IPS-NIHi7 (cell line): ENCODE data around the gene BCOR.

Source experiments
- DNase-seq: peaks from one replicate; pipeline ENCODE4 v3.0.0; 2012; ENCODE audit warnings: mixed read lengths; ENCODE audit errors: extremely low spot score

Gene BCOR

DNA sequence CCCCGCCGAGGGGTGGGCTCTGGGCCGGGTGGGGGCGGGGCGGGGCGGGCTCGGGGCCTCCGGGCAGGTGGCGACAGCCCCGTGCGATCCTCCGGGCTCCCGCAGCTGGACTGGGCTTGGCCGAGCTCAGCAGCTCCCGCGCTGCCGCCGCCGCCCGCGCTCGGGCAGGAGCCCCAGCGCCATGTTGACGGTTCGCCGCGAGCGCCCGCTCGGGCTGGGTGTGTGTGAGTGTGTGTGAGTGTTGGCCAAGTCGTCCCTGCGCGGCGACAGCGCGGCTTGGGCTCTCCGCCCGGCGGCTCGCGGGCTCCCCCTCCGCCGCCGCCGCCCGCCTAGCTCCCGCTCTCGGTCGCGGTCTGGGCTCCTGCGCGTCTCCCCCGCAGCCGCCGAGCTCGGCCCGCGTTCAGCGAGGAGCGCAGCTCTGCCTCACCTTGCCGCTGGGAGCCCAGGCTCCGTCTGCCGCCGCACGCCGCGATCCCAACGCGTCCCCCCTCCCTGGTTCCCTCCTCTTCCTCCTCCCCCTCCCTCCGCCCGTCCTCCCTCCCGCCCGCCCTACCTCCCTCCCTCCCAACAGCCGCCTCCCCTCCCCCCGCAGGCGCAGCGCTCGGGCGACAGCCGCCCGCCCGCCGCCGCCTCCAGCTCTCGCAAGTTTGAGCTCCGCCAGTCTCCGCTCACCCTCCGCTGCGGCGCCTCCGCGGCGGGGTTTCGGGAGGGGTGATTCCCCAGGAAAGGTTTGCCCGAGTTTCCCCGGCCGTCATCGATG is at the start of gene BCOR:
BCOR (minus strand) TSS at position 455 of the 760 bp plus-strand sequence. CDS start 20,029 bp downstream, outside the sequence.
- DNase-seq: no peak

DNA sequence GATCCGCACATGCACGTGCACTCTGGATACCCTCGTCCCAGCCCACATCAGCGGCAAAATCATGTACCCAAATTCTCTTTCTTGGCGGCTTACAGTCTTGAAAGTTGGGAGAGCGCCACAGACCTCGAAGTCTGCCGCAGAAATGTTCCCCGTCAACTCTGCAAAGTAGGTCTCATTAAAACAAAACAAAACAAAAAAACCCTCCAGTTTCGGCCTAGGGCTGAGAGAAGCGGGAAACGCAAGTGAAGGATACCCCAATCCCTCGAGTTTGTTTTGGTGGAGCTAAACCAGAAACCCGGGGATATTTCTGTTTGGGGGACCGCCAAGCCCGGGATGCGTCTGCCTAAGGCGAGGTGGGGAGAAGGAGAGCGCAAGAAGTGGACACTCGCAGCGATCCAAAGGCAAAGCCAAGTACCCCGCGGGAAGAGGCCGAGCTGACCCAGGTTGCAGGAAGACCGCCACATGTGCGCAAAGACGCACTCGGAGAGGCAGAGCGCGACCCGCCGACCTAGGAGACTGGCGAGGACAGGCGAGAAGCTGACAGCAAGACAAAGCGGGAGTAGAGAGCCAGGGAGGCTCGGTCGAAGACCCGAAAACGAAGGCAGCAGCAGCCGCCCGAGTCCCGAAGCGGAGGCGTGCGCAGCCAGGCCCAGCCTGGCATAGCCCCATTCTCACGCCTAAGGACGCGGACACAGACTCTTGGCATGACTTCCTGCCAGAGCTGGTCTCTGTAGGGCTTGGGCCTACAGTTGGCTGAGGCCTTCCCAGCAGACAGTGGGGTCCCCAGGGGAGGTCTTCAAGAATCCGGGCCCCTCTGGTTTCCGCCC is 49.6 kb upstream of the BCOR start:
- no peak for DNase-seq

DNA sequence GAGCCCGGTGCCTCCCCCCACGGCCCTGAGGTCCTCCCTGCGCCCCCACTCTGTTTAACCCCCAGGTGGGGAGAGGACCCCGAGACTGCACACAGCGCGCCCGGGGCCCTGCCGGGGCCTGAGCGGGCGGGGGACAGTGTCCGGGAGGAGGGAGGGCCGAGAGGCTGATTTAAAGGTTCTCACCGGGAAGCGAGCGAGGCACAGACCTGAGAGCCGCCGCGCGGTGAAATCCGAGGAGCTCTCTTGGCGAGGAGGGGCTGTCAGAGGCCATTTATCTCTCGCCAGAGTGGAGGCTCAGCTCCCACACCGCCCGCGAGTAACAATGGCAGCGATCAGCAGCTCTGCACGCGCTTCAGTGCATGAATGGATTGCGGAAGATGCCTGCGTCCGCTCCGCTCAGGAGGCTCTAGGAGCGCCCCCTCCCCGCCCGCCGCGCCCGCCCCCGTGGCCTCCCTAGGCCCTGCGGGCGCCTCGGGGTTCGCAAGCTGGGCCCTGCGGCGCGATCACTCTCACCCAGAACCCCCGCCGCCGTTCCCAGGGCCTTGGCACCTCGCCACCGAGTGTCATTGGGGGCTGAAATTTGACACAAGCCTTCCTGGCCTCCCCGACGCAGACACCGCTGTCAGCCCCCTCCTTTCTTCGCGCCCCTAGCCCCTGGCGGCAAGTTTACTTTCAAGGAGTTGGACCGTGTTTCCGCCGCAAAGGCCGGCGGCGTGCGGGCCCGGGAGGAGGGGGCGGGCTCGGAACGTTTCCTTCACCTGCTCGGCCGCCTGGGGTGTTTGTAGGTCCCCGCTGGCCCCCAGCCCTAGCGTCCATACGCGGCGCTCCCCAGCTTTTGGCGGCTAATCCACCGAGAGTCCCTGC is 48.7 kb upstream of the BCOR start:
- no peak for DNase-seq

DNA sequence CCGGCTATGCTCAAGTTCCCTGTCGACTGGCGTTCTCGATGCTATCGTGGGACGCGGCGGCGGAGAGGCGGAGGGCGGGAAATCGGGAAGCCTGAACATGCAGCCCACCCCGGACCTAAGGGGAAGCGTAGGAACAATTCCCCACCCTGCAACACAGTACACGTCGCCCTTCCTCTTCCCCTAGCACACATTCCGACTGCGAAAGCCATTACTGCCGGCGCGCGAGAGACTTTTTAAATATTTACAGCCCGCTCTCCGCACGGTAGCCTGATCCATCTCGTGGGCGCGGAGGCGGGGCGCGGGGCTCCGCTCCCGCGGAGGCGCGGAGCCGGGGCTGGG is 48.1 kb upstream of the BCOR start:
- DNase-seq: no peak

DNA sequence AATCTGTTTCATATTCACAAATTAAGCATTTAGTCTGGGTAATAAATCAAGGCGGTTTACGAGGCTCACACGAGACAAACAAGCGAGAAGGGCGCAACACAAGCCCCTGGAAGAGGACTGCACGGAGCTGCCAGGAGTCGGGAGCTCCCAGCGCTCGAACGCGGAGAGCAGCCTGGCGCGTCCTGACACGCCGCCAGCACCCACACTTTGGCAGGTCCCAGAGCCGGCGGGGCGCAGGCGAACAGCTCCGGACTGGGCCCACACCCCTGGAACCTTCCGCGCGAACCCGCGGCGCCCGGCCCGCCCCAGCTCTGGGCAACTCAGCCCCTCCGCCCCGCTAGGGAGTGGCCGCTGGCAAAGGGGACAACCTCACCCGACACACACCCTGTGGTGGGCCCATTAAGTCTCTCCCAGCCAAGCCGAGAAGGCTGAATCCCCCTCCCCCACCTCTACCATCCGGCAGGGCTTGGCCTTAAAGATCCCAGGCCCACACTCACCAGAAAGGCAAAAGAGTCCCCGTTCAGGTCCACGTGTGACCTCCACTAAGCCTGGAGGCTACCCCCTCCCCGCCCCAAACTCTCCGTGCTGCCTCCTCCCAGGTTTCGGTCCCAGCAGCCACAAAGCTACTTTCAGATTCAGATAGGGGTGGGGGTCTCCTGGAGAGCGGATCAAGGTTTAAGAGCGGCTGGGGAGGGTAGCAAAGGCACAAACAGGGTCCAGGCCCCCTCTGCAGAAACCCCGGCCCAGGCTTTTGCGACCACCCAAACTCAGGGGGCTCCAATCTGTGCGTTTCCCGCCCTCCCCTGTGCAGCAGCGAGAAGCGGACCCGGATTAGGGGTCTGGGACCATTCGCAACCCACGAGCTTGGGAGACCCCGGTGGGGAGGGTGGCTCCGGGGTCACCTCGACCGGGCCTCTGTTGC is 47.5 kb upstream of the BCOR start:
- no peak for DNase-seq

DNA sequence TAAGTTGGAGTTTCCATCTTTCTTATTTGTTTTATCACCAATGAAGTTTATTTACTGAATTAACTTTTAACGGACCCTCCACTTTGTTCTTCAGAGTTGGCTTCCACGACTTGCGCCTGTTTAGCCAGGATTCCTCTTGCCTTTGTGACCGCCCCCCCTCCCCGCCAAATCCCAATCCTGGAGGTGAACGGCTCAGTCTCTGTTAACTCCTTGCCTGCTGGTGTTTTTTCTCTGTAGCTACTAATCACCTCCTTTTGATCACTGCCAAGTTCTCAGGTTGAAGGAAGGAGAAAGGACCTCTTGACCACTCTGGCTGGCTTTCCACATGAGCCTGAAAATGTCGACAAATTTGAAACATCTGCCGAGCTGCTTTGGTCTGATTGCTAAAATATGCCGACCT is 46.8 kb upstream of the BCOR start:
- no peak for DNase-seq

DNA sequence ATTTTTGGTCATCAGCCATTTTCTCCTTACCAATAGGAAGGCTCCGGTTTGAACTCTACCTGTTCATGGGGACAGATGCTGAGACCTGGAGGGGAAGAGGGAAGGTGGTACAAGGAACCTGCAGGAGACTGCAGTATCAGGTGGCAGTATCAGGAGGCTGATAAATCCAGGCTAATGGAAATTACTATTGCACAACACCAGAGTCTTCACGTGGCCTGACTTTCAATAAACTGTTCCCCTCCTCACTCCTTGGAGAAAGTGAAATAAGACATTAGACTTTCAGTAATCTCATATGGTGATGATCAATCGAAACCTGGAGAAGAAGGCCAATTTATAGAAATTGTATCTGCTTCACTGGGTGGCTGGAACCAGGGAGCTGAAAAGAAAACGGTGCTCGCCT is 46.2 kb upstream of the BCOR start:
- no peak for DNase-seq

DNA sequence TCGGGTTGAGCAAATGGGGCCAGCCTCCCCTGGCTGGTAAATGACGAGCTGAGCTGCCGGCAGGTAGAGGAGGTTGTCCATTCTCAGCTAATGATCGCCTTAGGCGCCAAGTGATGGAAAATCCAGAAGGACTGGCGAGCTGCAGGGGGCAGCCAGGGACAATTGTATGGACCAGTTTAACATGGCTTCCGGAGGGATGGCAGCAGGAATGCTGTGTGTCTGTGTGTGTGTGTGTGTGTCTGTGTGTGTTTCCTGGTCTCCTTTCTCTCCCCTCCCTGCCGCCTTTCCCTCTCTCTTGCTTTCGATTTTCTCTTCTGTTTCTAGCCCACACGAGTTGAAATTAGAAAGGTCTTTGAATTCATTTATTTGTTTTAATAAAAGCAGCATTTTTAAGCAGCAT is 45.2 kb upstream of the BCOR start:
- no peak for DNase-seq

DNA sequence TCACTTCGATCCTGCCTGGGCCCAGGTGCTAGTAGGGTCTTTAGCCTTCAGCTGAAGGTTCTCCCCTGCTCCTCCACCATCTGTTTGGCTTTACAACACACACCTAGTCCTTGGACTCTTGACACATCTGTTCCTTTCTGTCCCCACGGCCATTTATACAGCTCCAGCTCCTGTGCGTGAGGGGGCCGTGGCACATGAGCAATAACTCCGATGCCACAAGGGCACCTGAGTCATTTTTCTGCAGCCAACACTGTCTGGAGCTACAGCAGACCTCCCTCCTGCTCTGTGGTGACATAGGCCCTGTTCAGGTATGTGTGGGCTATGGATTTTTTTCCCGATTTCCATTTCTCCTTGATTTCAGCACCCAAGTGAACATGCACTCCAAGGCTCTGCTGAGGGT is 44.7 kb upstream of the BCOR start:
- no peak for DNase-seq

DNA sequence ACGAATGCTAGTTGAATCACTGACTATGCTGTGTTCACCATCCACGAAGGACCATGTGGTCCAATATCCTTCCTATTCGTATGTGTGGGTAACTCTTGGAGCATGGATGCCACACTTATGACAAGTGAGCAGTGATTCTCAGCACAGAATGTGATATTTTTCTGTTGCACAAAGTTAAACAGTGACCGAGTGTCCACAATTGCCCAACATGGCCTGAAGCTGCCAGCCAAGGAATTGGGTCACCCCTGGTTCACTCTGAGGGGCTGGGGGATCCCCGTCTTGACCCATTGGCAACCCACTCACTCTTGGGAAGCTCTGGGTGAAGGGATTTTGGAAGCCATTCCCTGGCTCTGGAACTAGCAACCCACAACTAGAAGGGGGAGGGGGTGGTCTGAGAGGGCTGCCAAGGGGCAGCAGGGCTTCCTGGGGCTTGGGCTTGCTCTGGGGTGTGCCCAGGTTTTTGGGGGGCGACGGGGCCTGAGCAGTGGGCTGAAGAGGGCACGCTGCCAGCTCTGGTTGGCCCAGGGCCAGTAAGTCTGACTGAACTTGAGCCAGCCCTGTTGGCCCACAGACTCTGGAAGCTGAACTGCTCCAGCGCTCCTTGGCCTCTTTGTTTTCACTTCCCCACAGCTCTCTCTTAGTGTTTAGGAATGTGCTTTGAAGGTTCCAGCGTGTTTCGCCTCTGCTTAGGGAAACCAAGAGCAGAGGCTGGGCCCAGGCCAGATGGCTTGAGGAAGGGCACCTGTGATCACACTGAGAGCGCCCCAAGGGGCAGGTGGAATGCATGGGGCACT is 43.1 kb upstream of the BCOR start:
- DNase-seq: peak; percentile 16

DNA sequence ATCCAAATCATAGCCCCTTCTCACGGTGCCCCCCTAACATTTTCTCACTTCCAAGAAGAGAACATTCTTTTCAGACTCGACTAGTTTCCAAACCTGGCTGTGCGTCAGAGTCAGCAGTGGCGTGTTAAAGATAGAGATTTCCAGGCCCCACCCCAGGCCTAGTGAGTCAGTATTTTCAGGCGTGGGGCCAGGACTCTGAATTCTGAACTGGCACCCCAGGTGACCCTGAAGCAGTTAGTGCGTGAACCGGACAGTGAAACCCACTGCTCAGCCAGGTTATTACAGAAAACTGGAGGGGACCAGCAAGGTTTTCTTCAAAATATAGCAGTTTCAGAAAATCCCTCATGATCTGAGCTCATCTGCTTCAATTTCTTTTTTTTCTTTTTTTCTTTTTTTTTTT is 35.0 kb upstream of the BCOR start:
- no peak for DNase-seq

DNA sequence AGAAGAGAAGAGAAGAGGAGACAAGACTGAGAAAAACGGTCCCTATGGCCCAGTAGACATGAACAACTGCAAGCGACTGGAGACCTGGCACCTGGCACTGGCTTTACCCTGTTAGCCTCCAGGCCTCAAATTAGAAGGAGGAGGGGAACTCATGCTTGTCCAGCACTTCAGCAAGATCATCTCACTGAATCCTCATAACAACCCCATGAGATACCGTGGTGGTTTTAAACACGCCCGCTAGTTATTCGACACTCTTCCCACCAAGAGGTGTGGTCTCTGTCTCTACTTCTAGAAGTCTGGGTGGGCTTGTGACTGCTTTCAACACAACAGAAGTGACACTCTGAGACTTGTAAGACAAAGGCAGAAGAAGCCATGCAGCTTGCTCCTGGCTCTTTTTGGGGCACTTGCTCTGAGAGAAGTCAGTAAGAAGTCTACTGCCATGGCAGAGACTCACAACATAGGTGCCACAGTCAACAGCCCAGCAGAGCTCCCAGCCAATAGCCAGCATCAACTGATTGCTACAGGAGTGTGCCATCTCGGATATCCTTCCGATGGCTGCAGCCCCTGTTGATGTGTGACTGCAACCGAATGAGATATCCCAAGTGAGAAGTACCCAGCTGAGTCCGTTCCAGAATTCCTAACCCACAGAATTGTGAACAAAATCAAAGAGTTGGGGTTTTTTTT is 34.0 kb upstream of the BCOR start:
- DNase-seq: no peak

DNA sequence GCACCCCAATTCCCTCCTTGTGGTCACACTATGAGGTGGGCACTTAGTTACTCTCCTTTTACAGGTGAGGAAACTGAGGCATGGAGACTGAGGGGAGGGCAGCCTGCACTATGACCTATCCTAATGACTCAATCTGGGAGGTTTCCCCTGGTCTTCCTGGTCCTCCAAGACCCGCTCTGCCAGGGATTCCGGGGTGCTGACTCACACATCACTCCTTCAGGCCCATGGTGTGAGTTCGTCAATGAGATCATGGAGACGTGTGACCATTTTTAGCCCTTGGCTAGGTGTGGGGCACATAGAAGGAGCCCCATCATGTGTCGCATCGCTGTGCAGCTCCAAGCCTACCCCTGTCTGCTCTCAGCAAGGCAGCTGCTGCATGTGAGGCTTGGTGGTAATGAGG is 32.4 kb upstream of the BCOR start:
- DNase-seq: no peak

DNA sequence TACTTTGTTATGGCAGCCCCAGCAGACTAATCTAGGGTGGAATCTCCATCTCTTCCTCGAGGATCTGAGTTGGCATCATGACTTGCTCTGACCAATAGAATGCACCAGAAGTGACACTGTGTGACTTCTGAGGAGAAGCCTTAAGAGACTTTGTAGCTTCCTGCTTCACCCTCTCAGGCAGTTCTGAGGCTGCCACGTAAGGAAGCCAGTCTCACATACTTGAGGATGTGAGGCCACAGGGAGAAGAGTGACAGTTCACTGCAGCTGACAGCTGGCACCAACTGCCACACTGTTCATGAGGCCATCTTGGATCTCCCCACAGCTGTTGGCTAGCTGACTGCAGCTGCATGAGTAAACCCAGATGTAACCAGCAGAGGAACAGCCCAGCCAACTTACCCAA is 29.3 kb upstream of the BCOR start:
- DNase-seq: no peak

DNA sequence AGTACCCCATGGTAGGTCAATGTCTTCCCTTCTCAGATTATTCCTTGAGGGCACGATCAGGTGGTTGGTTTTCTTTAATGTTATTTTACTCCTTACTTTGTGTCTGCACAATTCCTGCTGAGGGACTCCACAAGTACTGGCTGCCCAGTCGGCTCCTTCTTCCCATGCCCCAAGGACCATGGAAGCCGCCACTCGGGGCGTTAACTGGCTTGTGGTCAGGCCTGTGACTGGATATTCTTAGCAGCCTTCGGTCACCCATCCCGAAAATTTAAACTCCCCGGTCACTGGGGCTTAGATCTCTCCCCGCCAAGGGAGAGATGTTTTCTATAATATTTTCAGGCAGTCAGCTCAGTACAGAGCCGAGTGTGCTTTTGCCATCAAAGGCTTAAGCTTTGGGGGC is 24.7 kb upstream of the BCOR start:
- DNase-seq: no peak

DNA sequence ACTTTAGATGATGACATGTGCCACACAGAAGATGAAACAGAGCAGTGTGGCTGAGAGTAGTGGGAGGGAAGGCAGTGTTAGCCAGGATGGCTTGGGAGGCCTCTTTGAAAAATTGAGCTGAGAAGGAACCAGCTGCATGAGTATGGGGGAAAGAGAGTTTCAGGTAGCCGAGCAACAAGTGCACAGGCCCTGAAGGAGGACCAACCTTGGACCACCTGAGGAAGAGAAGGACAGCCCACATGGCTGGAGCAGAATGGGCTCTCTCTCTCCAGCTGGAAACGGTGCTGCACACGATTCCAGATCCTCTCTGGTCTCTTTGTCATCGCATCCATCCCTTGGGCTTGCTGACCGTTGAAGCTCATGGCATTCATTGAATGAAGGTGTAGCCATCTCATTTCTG is 23.9 kb upstream of the BCOR start:
- no peak for DNase-seq

DNA sequence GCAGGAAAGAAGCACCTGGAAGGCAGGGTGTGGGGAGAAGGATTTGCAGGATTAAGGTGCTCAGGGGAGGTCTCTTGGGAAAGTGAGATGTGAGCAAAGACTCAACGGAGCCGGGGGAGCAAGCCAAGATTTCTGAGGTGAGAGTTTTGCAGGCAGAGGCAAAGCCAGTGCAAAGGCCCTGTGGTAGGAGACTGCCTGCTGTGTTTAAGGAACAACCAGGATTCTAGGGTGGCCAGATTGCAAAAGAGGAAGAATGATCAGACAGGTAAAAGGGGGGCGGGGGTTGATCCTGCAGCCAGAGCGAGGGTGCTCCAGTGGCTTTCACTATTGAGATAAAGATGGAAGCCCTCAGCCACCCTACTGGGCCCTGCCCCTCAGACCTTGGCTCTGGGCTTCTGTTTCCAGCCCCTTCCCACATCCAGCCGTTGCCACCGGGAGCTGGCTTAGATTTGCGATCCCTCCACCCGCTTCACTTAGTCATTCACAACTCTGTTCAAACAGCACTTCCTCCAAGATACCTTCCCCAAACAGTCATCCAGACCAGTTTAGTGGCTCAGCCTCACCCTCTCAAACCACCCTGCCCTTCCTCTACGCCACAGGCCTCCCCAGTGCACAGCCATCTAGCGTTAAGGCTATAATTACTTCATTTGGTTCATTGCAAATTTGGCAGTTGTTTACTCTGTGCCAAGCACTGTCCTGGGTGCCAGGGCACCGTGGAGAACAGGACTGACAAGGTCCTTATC is 23.3 kb upstream of the BCOR start:
- DNase-seq: no peak

DNA sequence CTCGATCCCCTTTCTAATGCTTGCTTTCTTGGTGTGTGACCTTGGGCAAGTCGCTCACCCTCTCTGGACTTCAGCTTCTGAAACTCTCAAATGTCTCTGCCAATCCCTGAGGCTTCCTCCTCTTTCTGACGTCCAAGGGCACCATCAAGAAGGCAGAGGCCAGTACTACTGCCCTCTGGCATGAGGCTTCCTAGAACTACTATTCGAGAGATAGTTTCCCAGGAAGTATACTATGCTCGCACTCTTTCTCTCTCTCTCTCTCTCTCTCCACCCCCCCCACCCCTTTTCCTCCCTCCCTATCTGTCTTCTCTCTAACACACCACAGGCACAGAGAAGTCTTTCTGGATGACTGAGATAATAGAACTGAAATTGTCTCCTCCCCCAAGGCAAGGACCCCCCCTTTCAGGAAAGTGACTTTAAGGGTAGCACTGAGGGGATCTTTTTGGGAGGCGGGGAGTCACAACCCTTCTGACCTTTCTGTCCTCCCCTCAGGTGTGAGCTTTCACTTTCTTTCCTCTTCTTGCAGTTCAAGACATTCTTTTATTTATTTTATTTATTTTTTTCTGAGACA is 20.0 kb upstream of the BCOR start:
- DNase-seq: no peak

DNA sequence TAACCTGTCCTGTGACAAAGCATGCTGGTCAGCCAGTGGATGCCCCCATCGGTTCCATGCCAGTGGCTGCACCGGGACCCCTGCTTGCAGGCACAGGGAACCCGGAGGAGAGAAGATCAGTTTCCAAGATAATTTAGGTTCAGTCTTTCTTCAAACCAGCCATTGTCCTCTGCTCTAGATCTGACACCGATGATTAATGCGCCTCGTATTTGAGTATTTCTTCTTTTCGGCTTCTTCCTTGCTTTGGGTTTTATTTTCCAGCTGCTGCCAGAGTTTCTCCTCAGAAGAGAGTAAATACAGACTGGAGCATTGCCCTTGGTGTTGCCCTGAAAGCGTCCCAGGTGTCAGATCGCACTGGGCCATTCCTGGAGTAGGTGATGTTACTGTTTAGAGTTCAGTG is 19.2 kb upstream of the BCOR start:
- DNase-seq: no peak
